ENCODE results near the gene TWF1.
"Not testable (repeated sequence)": the region's sequence is repeated elsewhere in the genome, so short reads cannot be mapped to it uniquely, and the experiment has no call there.

TWF1 gene

DNA sequence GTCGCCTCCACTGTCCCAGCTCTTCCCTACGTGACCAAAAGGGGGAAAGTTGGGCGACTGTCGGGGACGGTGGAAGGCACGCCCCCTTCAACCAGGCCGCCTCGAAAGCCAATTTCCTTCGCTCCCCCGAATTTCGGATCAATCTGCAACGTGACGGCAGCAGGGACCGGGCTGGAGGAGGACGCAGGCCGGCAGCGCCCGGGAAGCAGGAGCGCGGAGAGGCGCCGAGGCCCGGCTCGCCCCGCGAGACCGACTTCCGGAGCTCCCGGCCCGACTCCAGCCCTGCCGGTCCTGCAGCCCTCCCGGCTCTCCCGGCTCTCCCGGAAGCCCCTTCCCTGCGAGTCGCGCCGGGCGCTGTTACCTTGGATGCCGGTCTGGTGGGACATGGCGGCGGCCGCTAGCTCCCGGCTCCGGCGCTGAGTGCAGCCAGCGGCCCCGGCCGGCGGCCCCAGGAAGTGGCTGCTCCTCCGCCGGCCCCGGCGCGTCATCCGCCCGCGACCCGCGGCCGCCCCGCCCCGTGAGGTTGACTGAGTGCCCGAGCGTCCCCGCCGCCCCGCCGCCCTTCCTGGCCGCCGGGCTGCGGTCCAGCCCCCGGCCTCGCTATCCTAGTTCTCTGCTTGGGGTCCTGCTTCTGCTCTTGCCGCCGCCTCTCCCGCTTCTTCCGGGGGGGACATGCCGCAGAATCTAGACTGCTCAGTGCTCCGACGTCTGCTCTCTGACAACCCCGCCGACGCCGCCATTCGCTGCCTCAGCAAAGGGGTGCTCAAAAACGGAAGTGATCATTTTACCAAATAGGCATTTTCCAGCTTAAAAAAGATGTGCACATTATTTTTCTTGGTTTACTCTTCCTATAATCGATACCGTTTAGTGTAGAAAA lies at the start of gene TWF1:
TSS of gene TWF1 (minus strand) at position 458 of the 877 bp plus-strand sequence. CDS start at position 386, 72 bp downstream.
- DNase-seq (ENCODE audit: low spot score): peak; percentile 72

DNA sequence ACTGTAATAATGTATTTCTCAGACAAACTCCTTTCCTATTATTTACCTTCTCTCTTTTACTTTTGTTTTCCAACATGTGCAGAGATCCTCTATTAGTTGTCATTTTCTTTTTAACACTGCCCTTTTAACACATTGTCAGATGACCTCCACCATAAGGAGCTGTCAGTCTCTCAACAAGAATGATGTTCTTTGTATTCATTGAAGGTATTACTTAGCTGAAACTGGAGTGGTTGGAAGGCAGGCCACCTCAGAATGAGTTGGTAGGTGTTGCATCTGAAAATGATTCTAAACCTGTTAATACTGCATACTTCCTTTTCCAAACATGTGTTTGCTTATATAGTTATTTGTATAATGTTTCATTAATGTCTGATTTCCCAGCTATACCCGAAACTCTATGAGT lies 46.6 kb upstream of the TWF1 start:
- no peak for DNase-seq (ENCODE audit: low spot score)

GRCh38 chr12:43848786-43849185 lies 42.7 kb upstream of the TWF1 start:
- DNase-seq (ENCODE audit: low spot score): no peak

DNA sequence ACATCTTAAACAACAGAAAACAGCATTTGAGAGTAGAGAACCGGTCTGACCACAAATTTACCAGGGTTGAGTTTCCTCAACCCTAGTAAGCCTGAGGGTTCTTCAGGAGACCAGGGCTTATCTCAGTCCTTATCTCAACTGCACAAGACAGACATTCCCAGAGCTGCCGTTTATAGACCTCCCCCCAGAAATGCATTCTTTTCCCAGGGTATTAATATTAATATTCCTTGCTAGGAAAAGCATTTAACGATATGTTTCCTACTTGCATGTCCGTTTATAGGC lies 42.0 kb upstream of the TWF1 start:
- DNase-seq (ENCODE audit: low spot score): no peak

DNA sequence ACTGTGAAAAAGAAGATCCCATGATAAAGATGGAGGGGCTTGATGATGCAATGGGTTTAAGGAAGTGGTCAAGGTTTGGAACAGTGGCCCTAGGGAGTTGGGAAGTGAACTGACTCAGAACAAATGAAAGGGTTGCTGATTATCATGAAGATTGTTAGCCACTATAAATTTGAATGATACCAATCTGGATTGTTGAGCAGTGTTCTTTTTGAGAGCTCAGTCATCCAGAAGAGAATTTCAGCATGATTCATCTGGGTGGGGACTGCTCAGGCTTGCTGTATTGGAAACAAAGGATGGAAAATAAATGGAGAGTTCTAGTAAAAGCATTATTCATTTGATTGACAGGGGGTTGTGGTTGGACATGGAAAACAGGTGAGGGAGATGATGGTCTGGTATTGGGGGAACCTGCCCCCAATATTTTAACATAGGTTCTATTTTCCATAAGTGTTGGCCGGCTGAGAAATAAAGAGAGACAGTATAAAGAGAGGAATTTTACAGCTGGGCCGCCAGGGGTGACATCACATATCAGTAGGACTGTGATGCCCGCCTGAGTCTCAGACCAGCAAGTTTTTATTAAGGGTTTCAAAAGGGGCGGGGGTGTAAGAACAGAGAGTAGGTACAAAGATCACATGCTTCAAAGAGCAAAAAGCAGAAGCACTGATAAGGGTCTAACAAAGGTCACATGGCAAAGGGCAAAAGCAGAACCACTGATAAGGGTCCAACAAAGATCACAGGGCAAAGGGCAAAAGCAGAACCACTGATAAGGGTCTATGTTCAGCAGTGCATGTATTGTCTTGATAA lies 41.5 kb upstream of the TWF1 start:
- not testable (repeated sequence) for DNase-seq (ENCODE audit: low spot score)

- no peak for DNase-seq (ENCODE audit: low spot score)
These were observed 36.1 kb upstream of the TWF1 start for GRCh38 chr12:43842259-43842658.

DNA sequence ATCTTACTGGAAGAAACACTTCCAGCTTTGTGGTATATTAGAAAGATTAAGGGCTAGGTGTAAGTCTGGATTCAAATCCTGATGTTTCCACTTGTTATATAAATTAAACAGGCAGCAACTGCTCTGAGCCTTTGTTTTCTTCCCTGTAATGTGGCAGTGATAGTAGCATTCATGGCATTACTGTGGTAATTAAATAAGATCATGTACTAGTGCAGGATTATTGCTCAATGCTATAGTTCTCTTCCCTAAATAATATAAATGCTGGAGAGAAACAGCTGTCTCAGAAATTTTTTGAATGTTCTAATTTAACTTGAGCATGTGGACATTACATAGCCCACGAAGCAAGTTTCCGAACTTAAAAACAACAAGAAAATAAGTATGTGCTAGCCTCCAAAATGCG lies 35.1 kb upstream of the TWF1 start:
- DNase-seq (ENCODE audit: low spot score): no peak

GRCh38 chr12:43840338-43840737 lies 34.2 kb upstream of the TWF1 start:
- no peak for DNase-seq (ENCODE audit: low spot score)

DNA sequence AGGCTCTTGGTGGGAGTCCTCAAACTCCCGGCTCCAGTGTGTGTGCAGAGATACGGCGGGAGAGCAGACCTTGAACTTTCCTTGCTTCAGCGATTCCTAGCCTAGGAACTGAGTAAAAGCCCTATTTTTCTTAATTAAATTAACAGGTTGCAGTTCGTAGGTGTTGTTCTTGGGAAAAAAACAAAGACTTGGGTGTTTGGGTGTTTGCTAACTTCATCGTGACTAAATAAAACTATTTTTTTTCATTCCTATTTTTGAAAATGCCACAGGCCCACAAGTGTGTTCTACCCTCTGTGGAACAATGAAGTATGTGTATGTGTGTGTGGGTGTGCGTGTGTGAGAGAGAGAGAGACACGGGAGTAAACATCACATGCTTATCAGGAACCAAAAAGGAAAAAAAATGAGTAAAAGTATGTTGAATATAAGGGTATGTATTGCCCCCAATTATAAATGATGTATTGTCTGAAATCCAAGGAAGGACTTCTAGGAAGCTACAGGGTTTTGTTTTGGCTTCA lies 30.4 kb upstream of the TWF1 start:
- DNase-seq (ENCODE audit: low spot score): no peak

GRCh38 chr12:43835656-43836474 lies 29.7 kb upstream of the TWF1 start, which contains the start of gene TMEM117:
TSS of gene TMEM117 (plus strand) at chr12:43836081.
- DNase-seq (ENCODE audit: low spot score): peak; percentile 44

DNA sequence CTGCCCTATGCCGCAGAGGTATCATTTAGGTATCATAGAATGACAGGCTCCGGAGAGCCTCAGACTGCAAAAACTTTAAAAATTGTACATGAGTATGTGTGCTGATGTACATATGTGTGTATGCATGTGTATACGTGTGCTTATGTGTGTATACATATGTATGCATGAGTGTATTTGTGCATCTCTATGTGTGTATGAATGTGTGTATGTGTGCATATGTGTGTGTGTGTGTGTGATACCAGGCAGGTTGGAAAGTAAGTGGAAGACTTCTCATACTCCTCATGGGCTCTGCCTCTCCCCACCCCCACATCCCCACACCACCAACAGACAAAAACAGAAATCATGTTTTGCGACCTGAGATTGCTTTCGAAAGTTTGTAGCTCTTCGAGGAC lies 29.1 kb upstream of the TWF1 start:
- peak; percentile 13 for DNase-seq (ENCODE audit: low spot score)

GRCh38 chr12:43832463-43833168 lies 26.5 kb upstream of the TWF1 start:
- no peak for DNase-seq (ENCODE audit: low spot score)

- DNase-seq (ENCODE audit: low spot score): no peak
These were observed 21.0 kb upstream of the TWF1 start for GRCh38 chr12:43827093-43827492.

DNA sequence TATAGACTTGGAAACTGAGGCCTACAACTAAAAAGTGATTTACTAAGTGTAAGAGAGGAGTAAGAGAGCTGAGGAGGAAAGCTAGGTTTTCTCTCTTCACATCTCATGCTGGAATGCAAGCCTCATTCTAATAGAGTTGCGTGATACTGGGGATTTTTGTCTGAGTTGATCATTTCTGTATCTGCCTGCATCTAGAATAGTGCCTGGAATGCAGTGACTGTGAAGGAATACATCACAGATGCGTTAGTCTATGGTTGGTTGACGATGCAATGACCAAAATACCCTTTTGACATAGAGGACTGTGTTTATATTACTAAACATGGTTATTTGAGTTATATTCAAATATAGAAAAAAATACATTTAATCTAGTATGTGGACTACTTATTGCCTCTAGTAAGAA lies 20.6 kb upstream of the TWF1 start:
- DNase-seq (ENCODE audit: low spot score): no peak

DNA sequence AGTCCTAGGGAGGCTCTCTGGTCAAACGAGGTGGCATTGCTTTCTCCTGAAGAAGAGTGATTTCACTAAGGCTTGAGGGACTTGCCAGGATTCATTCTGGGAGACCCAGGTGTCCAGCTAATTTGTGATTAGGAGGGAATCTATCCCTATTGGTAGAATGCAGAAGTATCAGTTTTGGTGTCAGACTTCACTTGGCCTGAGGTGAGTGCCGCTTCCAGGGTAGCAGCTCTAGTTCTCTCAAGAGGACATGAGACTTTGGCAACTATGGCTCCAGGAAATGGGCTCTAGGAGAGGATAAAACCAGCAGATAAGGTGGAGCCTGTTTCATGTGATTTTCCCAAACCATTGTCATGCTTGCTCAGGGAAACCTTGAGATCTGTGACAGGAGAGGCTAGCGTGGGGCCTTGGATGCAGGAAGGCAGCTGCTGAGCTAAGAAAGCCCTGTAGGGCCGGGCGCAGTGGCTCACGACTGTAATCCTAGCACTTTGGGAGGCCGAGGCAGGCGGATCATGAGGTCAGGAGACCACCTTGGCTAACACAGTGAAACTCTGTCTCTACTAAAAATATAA lies 18.2 kb upstream of the TWF1 start:
- no peak for DNase-seq (ENCODE audit: low spot score)

DNA sequence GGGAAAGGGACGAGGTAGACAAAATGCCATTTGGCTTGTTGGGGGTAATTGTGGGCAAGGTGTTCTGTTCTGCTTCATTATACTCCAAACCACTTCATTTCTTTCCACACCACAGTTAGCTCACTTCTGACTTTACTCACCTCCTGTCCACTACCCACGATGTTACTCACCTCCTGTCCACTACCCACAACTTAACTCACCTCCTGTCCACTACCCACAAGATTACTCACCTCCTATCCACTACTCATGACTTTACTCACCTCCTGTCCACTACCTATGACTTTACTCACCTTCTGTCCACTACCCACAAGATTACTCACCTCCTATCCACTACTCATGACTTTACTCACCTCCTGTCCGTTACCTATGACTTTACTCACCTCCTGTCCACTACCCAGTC lies 10.1 kb upstream of the TWF1 start:
- DNase-seq (ENCODE audit: low spot score): no peak

- no peak for DNase-seq (ENCODE audit: low spot score)
These were observed 9.3 kb upstream of the TWF1 start for GRCh38 chr12:43815416-43815815.

DNA sequence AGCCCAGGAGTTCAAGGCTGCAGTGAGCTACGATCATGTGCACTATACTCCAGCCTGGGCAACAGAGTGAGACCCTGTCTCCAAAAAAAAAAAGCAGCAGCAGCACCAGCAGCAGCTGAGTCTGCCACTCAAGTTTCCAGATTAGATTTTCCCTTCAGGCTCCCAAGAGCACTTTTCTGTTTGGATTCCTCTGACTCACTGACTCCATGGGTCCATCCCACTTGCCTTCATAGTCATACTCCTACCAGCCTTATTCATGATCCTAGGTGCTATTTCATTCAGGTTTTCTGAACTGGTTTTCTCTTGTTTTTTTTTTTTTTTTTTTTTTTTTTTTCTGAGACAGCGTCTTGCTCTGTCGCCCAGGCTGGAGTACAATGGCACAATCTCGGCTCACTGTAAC lies 6.8 kb upstream of the TWF1 start:
- no peak for DNase-seq (ENCODE audit: low spot score)

- no peak for DNase-seq (ENCODE audit: low spot score)
These were observed 5.9 kb upstream of the TWF1 start for GRCh38 chr12:43812057-43812456.

DNA sequence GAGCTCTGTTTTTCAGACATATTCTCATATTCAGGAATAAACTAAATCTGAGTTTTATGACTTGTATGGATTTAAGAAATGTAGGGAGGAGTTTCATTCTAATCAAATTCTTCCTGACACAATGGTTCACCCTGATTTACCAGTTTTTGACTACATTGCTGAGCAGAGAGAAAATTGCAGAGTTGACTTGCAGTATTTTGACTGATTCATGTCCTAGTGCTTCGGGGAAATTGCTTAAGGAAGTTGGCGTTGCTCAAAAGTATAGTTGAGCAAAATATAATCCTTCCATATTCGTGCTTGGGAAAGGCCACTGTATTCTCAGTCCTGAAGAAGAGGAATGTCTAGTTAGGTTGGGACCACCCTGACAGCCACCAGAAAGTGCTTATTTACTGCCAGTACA lies 1.3 kb upstream of the TWF1 start:
- no peak for DNase-seq (ENCODE audit: low spot score)

- DNase-seq (ENCODE audit: low spot score): no peak
These were observed 588 bp upstream of the TWF1 start for GRCh38 chr12:43806737-43807072.

Data from cerebellar cortex (tissue), 1 donor.